ENCODE measurements around the gene MAGEC2.

The MAGEC2 gene, protein sequence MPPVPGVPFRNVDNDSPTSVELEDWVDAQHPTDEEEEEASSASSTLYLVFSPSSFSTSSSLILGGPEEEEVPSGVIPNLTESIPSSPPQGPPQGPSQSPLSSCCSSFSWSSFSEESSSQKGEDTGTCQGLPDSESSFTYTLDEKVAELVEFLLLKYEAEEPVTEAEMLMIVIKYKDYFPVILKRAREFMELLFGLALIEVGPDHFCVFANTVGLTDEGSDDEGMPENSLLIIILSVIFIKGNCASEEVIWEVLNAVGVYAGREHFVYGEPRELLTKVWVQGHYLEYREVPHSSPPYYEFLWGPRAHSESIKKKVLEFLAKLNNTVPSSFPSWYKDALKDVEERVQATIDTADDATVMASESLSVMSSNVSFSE

DNA sequence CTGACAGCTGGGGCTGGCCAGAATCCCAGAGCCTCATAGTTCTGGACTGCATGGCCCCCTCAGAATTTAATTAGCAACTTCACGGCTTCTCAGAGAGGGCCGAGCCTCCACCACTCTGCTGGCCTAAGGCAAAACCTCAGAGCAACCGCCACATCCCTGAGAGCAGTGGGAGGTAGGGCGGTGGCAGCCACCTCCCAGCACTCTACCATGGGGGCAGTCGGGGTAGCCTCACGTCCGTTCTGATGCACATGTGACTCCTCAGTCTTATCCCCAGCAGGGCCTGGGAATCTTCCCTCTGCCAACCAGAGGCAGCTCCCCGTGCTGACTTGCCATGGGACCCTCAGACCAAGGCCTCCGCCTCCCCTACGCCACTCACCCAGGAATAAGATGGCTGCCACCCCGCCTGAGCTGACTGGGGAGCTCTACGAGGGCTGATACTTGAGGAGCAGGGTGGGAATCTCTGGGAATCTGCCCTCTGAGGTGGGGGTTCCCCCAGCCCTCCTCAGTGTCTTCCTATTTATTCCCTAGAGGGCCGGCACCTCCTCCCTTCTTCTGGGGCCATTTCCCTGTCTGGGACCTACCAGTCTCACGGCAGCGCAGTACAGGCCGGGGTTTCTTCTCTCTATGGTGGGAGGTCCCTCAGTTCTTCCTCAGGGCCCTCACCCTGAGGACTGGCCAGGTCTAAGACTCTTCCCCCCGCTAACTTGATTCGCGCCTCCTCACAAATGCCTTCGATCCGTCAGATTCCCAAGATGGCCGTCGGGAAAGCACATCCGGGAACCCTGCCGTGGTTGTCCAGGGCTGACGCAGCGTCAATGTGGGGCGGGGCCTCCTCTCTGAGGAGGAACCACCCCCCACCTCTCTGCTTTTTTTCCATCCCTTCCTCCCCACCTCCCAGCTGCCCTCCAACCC lies at the start of gene MAGEC2:
TSS of gene MAGEC2 (minus strand) at position 769 of the 912 bp plus-strand sequence. CDS start 1,303 bp downstream, outside the sequence.
- no peak for DNase-seq (ENCODE audit: extremely low read depth, low read depth)

DNA sequence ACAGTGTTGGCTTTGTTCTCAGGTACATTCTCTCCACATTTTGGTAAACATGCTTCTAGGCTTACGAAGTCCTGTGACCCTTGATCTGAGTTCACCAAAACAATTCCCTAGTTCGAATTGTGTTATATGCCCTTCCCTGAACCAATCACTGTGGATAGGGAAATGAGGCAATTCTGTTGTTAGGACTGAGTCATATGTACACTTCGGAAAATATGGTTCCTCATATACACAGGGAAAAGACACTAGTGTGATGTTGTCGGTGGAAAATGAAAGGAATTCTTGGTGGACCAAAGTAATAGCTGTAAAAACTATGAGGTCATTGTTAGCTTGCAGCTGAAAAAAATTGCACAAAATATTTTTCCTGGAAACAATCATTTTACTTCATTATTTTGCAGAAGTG lies 46.6 kb upstream of the MAGEC2 start:
- DNase-seq (ENCODE audit: extremely low read depth, low read depth) = no peak
- TF ChIP-seq, protein P1, sequence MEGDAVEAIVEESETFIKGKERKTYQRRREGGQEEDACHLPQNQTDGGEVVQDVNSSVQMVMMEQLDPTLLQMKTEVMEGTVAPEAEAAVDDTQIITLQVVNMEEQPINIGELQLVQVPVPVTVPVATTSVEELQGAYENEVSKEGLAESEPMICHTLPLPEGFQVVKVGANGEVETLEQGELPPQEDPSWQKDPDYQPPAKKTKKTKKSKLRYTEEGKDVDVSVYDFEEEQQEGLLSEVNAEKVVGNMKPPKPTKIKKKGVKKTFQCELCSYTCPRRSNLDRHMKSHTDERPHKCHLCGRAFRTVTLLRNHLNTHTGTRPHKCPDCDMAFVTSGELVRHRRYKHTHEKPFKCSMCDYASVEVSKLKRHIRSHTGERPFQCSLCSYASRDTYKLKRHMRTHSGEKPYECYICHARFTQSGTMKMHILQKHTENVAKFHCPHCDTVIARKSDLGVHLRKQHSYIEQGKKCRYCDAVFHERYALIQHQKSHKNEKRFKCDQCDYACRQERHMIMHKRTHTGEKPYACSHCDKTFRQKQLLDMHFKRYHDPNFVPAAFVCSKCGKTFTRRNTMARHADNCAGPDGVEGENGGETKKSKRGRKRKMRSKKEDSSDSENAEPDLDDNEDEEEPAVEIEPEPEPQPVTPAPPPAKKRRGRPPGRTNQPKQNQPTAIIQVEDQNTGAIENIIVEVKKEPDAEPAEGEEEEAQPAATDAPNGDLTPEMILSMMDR (IDR thresholded peaks at IDR 0.05; ENCODE audit: low read depth, low read length) = no peak

More for the DNA sequence above, at the start of gene MAGEC2:
- TF ChIP-seq, protein P1 (IDR thresholded peaks at IDR 0.05; ENCODE audit: low read depth, low read length) = no peak

DNA sequence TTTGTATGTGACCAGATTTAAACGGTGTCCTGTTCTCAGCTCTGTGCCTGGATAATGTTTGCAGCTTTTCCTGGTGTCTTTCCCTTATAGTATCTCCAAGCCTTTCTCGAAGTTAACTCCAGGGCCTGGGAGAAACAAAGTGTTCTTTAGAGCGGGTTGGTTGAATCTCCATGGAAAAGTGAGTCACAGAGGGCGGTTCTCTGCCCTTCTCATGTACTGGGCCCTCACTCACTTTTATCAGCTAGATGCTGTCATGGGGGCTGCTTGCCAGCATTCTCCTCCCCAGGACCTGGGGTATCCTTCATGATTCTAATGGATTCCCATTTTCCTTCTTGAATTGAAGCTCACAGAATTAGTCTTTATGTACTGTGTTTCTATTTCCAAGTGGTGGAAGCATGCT lies 46.1 kb upstream of the MAGEC2 start:
- DNase-seq (ENCODE audit: extremely low read depth, low read depth) = no peak
- TF ChIP-seq, protein P1 (IDR thresholded peaks at IDR 0.05; ENCODE audit: low read depth, low read length) = no peak

DNA sequence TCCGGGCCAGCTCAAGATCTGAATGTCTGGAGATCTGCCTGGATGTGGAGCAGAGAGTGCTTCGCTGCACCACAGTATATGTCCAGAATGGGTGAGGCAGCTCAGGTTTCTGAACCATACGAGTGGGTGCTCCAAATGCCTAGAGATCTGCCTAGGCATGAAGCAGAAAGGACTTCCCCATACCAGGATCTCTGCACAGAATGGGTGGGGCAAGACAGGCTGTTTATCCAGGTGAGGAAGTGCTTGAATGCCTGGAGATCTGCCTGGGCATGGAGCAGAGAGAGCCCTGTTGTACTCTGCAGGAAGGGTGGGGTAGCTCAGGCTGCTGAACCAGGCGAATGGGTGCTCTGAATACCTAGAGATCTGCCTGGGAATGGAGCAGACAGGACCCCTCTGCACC lies 45.4 kb upstream of the MAGEC2 start:
- TF ChIP-seq, protein P1 (IDR thresholded peaks at IDR 0.05; ENCODE audit: low read depth, low read length) = no peak
- no peak for DNase-seq (ENCODE audit: extremely low read depth, low read depth)

DNA sequence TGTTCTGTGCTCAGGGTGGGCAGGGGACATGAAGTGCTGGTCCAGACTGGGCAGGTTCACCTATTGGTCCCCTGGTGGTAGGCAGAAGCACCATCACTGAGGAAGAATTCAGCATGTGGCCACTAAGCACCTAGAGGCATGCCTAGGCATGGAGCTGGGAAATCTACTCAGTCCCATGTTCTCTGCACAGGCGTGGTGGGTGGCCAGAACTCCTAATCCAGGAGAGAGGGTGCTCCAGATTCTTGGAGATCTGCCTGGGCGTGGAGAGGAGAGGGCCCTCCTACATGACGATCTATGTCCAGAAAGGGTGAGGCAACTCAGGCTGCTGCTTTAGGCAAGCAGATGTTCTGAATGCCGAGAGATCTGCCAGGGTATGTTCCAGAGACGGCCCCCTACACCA lies 44.6 kb upstream of the MAGEC2 start:
- DNase-seq (ENCODE audit: extremely low read depth, low read depth) = no peak
- TF ChIP-seq, protein P1 (IDR thresholded peaks at IDR 0.05; ENCODE audit: low read depth, low read length) = no peak

DNA sequence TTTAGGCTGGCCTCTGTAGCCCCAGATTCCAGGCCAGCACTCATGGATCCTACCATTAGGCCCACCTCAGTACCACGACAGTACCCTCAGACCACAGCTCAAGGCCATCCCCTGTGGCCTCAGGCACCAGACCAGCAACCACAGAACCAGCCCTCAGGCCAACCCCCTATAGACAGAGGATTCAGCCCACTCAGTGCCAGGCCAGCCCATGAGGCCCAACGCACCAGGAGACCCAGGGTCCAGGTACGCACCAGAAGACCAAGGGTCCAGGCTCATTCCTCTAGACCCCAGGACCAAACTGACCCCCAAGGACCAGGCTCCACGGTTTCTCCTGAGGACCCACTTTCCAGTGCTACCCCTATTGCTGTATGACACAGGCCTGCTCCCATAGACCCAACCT lies 39.5 kb upstream of the MAGEC2 start:
- no peak for DNase-seq (ENCODE audit: extremely low read depth, low read depth)
- TF ChIP-seq, protein P1 (IDR thresholded peaks at IDR 0.05; ENCODE audit: low read depth, low read length) = no peak

DNA sequence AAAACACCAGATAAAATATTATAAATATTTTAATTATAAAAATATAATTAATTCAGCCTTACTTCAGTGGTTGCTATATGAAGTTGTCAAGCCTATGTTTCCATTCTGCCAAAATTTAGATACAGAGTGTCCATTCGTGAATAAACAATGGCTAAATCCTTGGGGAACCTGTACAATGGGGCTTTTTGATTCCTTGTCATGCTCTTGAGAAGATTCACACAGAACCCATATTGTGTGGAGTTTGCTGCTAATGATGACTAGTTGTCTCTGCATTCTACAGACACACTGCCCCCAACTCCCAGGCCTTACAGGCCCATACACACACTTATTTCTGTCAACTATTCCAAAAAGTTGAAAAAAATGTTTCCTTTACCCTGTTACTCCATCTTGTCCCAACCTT lies 33.4 kb upstream of the MAGEC2 start:
- no peak for DNase-seq (ENCODE audit: extremely low read depth, low read depth)

More for the DNA sequence above, 33.4 kb upstream of the MAGEC2 start:
- TF ChIP-seq, protein P1 (IDR thresholded peaks at IDR 0.05; ENCODE audit: low read depth, low read length) = no peak

Measured in AG09319 (cell line).